ENCODE measurements around the gene BLTP3B.
A peak's percentile ranks its signal among the peaks of the same experiment; 100 is the strongest.

BLTP3B gene

DNA sequence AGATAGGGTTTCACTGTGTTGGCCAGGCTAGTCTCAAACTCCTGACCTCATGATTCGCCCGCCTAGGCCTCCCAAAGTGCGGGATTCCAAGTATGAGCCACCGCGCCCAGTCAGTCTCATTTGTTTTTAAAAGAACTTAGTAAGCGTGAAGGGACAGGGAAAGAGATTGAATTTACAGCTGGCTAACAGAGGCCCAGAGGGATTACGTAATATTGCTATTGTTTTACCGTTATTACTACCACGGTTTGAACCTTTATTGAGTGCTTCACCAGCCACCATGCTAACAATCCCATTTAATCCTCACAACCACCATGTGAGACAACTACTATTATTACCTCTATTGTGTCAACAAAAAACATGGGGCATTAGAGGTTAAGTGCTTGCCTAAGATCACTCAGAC, 26.7 kb upstream of the BLTP3B start:
- no peak for DNase-seq (ENCODE audit: low read depth)
- no peak overlapping the region for H3K4me3 ChIP-seq (ENCODE audit: low read length)
- TF ChIP-seq, protein P1, sequence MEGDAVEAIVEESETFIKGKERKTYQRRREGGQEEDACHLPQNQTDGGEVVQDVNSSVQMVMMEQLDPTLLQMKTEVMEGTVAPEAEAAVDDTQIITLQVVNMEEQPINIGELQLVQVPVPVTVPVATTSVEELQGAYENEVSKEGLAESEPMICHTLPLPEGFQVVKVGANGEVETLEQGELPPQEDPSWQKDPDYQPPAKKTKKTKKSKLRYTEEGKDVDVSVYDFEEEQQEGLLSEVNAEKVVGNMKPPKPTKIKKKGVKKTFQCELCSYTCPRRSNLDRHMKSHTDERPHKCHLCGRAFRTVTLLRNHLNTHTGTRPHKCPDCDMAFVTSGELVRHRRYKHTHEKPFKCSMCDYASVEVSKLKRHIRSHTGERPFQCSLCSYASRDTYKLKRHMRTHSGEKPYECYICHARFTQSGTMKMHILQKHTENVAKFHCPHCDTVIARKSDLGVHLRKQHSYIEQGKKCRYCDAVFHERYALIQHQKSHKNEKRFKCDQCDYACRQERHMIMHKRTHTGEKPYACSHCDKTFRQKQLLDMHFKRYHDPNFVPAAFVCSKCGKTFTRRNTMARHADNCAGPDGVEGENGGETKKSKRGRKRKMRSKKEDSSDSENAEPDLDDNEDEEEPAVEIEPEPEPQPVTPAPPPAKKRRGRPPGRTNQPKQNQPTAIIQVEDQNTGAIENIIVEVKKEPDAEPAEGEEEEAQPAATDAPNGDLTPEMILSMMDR (conservative IDR thresholded peaks at IDR 0.05; ENCODE audit: low read length): no peak

DNA sequence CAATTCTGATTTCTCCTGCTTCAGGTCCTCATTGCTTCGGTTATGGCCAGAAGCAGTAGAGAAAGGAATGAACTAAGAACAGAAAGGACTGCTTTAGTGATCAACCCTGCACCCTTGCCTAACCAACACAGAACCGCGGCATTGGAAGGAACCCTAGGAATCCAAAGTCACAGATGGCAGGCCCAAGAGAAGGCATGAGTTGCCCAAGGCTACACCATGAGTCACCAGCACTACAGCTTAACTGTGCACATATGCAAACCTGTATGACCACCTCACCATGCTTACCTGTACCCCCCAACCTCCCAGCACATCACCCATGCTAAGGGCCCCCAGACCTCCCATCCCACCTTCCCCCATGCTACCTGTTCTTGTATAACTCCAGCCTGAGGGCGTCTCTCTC, 25.9 kb upstream of the BLTP3B start:
- no peak for DNase-seq (ENCODE audit: low read depth)
- TF ChIP-seq, protein P1 (conservative IDR thresholded peaks at IDR 0.05; ENCODE audit: low read length): no peak
- no peak overlapping the region for H3K4me3 ChIP-seq (ENCODE audit: low read length)

DNA sequence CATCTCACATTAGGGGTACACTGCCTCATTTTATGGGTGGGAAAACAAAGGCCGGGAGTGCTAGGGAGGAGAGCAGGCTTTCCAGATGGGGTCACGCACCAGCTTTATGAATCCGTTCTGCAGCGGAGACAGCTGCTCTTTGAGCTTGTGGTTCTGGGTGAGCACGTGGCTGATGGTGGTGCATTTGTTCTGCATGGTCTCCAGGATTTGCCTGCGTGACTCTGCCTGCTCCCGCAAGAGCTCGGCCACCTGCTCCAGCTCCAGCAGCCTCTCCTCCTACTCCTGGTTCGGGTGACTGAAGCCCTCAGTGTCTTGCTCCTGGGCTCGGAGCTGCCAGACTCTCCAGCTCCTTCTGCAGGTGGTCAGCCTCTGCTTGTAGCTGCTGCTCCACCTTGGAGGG, 23.6 kb upstream of the BLTP3B start:
- H3K4me3 ChIP-seq (ENCODE audit: low read length): no peak overlapping the region
- no peak for DNase-seq (ENCODE audit: low read depth)
- TF ChIP-seq, protein P1 (conservative IDR thresholded peaks at IDR 0.05; ENCODE audit: low read length): no peak

DNA sequence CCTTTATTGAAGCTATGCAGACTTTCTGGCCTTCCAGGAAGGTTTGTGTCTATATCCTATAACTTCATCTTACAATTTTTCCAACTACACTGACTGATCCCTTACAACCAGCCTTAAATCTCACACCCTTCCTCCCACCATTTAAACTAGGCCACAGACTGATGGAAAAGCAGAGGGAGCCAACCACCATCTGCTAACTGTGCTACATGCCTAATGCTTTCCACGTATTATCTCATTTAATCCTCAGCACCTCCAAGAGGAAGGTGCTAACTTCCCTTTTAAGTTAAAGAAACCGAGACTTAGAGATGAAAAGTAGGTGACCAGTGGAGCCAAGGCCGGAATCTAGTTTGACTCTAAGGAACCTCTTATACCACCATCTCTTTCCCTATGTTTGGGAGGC, 22.7 kb upstream of the BLTP3B start:
- H3K4me3 ChIP-seq (ENCODE audit: low read length): no peak overlapping the region
- no peak for DNase-seq (ENCODE audit: low read depth)
- TF ChIP-seq, protein P1 (conservative IDR thresholded peaks at IDR 0.05; ENCODE audit: low read length): no peak

DNA sequence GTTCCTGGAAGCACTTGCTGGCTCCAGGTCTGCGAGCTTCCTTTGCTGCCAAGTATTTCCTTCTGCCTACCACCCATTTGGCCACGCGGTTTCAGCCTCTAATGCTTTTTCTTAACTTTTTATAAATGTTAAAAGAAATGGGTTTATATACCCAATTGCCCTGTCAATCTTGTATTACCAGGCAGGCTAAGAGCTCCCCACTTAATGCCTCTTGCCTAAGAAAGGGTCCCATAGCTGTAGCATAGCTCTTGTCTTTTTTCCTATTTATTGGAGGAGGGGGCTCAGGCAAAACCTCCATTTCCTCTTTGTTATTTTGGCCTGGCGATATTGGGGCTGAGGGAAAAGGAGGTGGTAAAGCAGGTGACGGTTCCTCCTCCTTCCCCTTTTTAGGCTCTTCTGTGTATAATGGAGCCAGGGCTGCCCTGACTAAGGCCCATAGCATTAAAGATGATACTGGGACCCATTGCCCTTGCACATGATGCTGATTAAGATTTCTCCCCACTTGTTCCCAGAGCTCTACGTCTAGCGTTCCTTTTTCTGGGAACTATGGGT, 21.6 kb upstream of the BLTP3B start:
- DNase-seq (ENCODE audit: low read depth): no peak
- H3K4me3 ChIP-seq (ENCODE audit: low read length): peak overlapping the region; percentile 43
- TF ChIP-seq, protein P1 (conservative IDR thresholded peaks at IDR 0.05; ENCODE audit: low read length): no peak

DNA sequence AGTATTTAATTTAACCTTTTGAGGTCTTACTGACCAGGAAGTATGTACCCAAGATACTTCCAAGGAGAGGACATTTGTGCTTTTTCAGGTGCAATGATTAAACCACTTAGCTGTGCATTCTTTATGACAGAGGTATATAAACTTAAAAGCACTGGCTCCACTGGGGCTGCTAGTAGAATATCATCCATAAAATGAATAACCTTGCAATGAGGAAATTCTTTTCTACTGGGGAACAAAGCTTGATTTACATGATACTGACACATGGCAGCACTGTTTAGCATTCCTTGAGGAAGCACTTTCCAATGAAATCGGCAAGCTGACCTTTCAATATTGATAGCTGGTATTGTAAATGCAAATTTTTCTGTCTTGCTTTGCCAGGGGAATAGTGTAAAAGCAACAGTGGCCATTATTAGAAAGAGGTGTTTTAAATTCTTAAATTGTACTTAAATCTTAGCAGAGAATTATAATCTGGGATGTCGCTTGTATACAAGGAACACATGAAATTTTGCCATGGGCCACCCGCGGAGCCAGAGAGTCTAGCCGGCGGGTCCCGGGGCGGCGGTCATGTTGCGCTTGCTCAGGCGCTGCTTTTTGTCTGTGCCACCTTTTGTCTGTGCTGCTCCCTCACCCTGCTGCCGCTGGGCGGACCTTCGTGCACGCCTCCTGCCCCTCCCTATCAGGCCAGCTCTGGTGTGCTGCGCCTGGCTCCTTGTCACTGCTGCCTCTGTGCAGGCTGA, 20.9 kb upstream of the BLTP3B start:
- H3K4me3 ChIP-seq (ENCODE audit: low read length): peak overlapping the region; percentile 43
- peak; percentile 48 for DNase-seq (ENCODE audit: low read depth)
- TF ChIP-seq, protein P1 (conservative IDR thresholded peaks at IDR 0.05; ENCODE audit: low read length): peak; percentile 29; the same call in 1 of the 2 replicates

Data from AG10803 (cell line).